Tibial nerve (tissue), 4 donors: ENCODE measurements around the gene BICDL1. TPM values are rescaled to one million over a fixed set of nuclear protein-coding genes. Genes with fewer than 3 reads are reported as not detected.

Experiments
- DNase-seq, 2 donors: peaks; one replicate each; pipeline ENCODE4 v3.0.0-alpha.2; 2019; ENCODE audit warnings: low spot score in 2 of 2
- H3K27ac ChIP-seq, 4 donors: fragments of 200-600 bp; sonication (generic) in 3 of 4; one replicate each; pipeline ENCODE4 v1.5.1; 2017 to 2019; ENCODE audit warnings: mild to moderate bottlenecking in 1 of 4
- H3K27me3 ChIP-seq, 2 donors: fragments of 200-600 bp; sonication (generic) in 1 of 2; one replicate each; pipeline versions ENCODE4 v1.5.1 to v1.6.0; 2017 to 2019
- H3K36me3 ChIP-seq, 3 donors: fragments of 200-600 bp; sonication (generic); one replicate each; pipeline ENCODE4 v1.5.1; 2018 to 2019
- H3K4me1 ChIP-seq, 4 donors: fragments of 200-600 bp; sonication (generic) in 3 of 4; one replicate each; pipeline ENCODE4 v1.5.1; 2017 to 2019
- H3K4me3 ChIP-seq, 4 donors: fragments of 200-600 bp; sonication (generic) in 3 of 4; one replicate each; pipeline ENCODE4 v1.5.1; 2017 to 2019; ENCODE audit warnings: mild to moderate bottlenecking in 1 of 4, moderate library complexity in 1 of 4
- H3K9me3 ChIP-seq, 4 donors: fragments of 200-600 bp; sonication (generic) in 3 of 4; one replicate each; pipeline ENCODE4 v1.5.1; 2017 to 2019
- EP300 ChIP-seq, 2 donors: sonication (generic); formaldehyde crosslinking; IDR thresholded peaks; one replicate each; pipeline ENCODE4 v1.6.1; 2017; ENCODE audit warnings: antibody characterized with exemption in 2 of 2, mild to moderate bottlenecking in 1 of 2
- POLR2A ChIP-seq, 2 donors: fragments of 450-650 bp; IDR thresholded peaks; one replicate each; pipeline ENCODE4 v1.6.1; 2017; ENCODE audit warnings: antibody characterized with exemption in 2 of 2, mild to moderate bottlenecking in 2 of 2, moderate library complexity in 2 of 2
- WGBS, 2 donors: methylation state at CpG; one replicate each; pipeline ENCODE4 v1.1.5; 2018; 5-methylcytosine and 5-hydroxymethylcytosine counted together
- total RNA-seq, 4 donors: library from RNA; depleted of rRNA; stranded (reverse); fragments of >200 nt; gene quantifications; one replicate each; pipeline ENCODE4 v1.1.0, GENCODE V29; 2016
- TF ChIP-seq, protein P1 (sequence below), 5 experiments: fragments of 200-600 bp in 3 of 5; fragments of 450-650 bp in 2 of 5; sonication (generic) in 3 of 5; IDR thresholded peaks; one replicate each; pipeline ENCODE4 v1.5.1; 2016 to 2019; ENCODE audit warnings: antibody characterized with exemption in 5 of 5, mild to moderate bottlenecking in 3 of 5, moderate library complexity in 2 of 5

BICDL1 gene
- total RNA-seq, 4 donors from 2014 or later: 0.66 to 1.5 (median 1.4) TPM; not detected in 1

DNA sequence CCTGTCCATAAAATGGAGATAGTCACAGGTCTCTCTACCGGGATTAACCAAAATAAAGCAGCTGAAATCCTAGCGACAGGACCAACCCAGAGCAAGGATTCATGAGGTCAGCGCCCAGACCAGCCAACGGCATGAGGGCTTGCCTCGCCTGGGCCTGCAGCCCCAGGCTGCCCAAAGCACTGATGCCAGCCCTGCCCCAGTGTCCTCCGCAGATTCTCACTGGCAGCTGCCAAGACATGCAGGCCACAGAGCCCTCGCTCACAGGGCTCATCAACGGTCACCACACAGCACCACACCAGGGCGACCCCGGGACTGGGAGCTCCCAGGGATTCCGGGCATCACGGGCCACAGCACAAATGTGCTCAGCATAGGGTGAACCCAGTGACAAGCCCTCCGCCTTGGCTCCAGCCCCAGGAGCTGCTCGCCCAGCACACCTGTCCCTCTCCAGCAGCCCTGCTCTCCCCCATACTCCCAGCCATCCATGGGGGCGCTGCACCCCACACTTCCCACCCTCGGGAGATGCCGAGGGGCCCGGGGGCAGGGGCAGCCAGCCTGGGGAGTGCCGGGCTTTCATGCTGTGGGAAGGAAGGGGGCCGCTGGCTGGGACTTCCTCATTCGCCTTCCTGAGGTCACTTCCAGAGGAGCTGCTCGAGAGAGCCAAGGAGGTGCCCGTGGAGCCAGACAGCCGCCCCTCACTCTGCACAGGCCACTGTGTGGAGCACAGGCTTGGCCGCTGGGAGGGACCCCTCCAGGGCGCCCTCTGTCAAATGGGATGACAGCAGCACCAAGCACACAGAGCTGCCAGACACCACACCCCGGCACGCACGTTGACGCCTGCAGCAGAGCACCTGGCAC lies 113.4 kb downstream of the BICDL1 start:
- Histone ChIP-seq H3K4me3 (no peak overlapping the region), H3K27me3 (no peaks in the 10 kb centered on the region), H3K27ac (peak overlapping the region in 1 of 4 donors; percentile 44), H3K36me3 (peaks cover 0 to 89% (median 4%) of the 10 kb centered on the region in 3 donors), H3K9me3 (no peaks in the 10 kb centered on the region), H3K4me1 (peaks cover 0 to 48% (median 16%) of the 10 kb centered on the region in 4 donors)
- TF ChIP-seq POLR2A (IDR thresholded peaks at IDR 0.05) (no peak), EP300 (IDR thresholded peaks at IDR 0.05) (no peak)
- TF ChIP-seq, protein P1, sequence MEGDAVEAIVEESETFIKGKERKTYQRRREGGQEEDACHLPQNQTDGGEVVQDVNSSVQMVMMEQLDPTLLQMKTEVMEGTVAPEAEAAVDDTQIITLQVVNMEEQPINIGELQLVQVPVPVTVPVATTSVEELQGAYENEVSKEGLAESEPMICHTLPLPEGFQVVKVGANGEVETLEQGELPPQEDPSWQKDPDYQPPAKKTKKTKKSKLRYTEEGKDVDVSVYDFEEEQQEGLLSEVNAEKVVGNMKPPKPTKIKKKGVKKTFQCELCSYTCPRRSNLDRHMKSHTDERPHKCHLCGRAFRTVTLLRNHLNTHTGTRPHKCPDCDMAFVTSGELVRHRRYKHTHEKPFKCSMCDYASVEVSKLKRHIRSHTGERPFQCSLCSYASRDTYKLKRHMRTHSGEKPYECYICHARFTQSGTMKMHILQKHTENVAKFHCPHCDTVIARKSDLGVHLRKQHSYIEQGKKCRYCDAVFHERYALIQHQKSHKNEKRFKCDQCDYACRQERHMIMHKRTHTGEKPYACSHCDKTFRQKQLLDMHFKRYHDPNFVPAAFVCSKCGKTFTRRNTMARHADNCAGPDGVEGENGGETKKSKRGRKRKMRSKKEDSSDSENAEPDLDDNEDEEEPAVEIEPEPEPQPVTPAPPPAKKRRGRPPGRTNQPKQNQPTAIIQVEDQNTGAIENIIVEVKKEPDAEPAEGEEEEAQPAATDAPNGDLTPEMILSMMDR (IDR thresholded peaks at IDR 0.05): no peak
- no peak for DNase-seq
- WGBS, 2 donors: 79 to 81% methylated on average over 12 to 19 of the region's 30 CpGs

- TF ChIP-seq EP300 (IDR thresholded peaks at IDR 0.05): no peak
- TF ChIP-seq, protein P1 (IDR thresholded peaks at IDR 0.05): no peak
- no peak for TF ChIP-seq POLR2A (IDR thresholded peaks at IDR 0.05)
- H3K9me3 ChIP-seq: no peaks in the 10 kb centered on the region
- DNase-seq: no peak
- 88 to 95% methylated on average over 7 to 11 of the region's 11 CpGs for WGBS, 2 donors
- H3K4me3 ChIP-seq: no peak overlapping the region
- no peaks in the 10 kb centered on the region for H3K27me3 ChIP-seq
- H3K4me1 ChIP-seq: peaks cover 0 to 48% (median 16%) of the 10 kb centered on the region in 4 donors
- no peak overlapping the region for H3K27ac ChIP-seq
- peaks cover 0 to 90% (median 3%) of the 10 kb centered on the region in 3 donors for H3K36me3 ChIP-seq
Observed at GRCh38 chr12:120103044-120103338, 114.0 kb downstream of the BICDL1 start.

DNA sequence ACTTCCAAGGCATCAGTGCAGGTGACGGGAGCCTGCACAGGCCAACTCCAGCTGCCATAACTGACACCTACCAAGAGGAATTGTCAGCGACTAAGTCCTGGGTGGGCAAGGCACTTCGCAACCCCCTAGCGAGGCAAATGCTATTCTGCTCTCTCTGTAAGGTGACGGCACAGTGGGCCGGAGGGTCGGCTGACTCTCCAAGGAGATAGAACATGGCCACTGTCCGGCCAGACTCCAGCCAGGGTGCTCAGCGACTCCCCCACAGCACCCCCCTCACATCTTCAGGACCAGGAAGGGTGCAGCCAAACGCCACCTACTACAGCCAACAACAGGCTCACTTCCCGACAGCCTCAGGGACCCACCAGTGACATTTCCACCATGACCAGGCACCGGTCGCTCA lies 114.3 kb downstream of the BICDL1 start:
- no peak for TF ChIP-seq POLR2A (IDR thresholded peaks at IDR 0.05)
- TF ChIP-seq, protein P1 (IDR thresholded peaks at IDR 0.05): no peak
- TF ChIP-seq EP300 (IDR thresholded peaks at IDR 0.05): no peak
- no peak for DNase-seq
- H3K4me3 ChIP-seq: no peak overlapping the region
- peaks cover 0 to 90% (median 3%) of the 10 kb centered on the region in 3 donors for H3K36me3 ChIP-seq
- H3K9me3 ChIP-seq: no peaks in the 10 kb centered on the region
- H3K27me3 ChIP-seq: no peaks in the 10 kb centered on the region
- no peak overlapping the region for H3K27ac ChIP-seq
- H3K4me1 ChIP-seq: peaks cover 0 to 48% (median 16%) of the 10 kb centered on the region in 4 donors
- WGBS, 2 donors: 92 to 95% methylated on average over 13 of the region's 13 CpGs

- DNase-seq: no peak
- Histone ChIP-seq H3K4me3 (no peak overlapping the region), H3K9me3 (no peaks in the 10 kb centered on the region), H3K36me3 (peaks cover 0 to 65% (median 0%) of the 10 kb centered on the region in 3 donors), H3K4me1 (peaks cover 0 to 54% (median 12%) of the 10 kb centered on the region in 4 donors), H3K27ac (no peak overlapping the region), H3K27me3 (no peaks in the 10 kb centered on the region)
- WGBS, 2 donors: 81 to 85% methylated on average over 1 of the region's 1 CpG
- TF ChIP-seq POLR2A (IDR thresholded peaks at IDR 0.05) (no peak), EP300 (IDR thresholded peaks at IDR 0.05) (no peak)
- TF ChIP-seq, protein P1 (IDR thresholded peaks at IDR 0.05): no peak
Observed at GRCh38 chr12:120106151-120106550, 117.1 kb downstream of the BICDL1 start.

- H3K4me1 ChIP-seq: peaks cover 0 to 52% (median 9%) of the 10 kb centered on the region in 4 donors
Observed at GRCh38 chr12:120109570-120110267, 120.7 kb downstream of the BICDL1 start.

More at GRCh38 chr12:120109570-120110267, 120.7 kb downstream of the BICDL1 start:
- Histone ChIP-seq H3K36me3 (peaks cover 0 to 45% (median 0%) of the 10 kb centered on the region in 3 donors), H3K27me3 (no peaks in the 10 kb centered on the region), H3K27ac (no peak overlapping the region), H3K9me3 (no peaks in the 10 kb centered on the region), H3K4me3 (no peak overlapping the region)
- no peak for TF ChIP-seq EP300 (IDR thresholded peaks at IDR 0.05)
- no peak for TF ChIP-seq POLR2A (IDR thresholded peaks at IDR 0.05)
- TF ChIP-seq, protein P1 (IDR thresholded peaks at IDR 0.05): no peak
- 81 to 86% methylated on average over 10 of the region's 10 CpGs for WGBS, 2 donors
- no peak for DNase-seq
